Fibroblast of lung (primary cell): ENCODE measurements around the gene GPR141. TPM values are rescaled to one million over a fixed set of nuclear protein-coding genes. Genes with fewer than 3 reads are reported as not detected.

ENCODE experiments used
- DNase-seq, 2 donors: peaks; one replicate each; pipeline versions ENCODE4 v3.0.0 to v3.0.0-alpha.2; 2010; ENCODE audit warnings: low read depth in 2 of 2
- H2AFZ ChIP-seq: 2 replicates; pipeline ENCODE4 v1.5.1; 2012; ENCODE audit warnings: low read length, control low read depth, inconsistent platforms
- H3K27ac ChIP-seq: 2 replicates; pipeline ENCODE4 v1.5.1; 2011; ENCODE audit warnings: low read length, control low read depth; ENCODE audit not compliant: insufficient read depth
- H3K27me3 ChIP-seq: 2 replicates; pipeline ENCODE4 v1.5.1; 2011; ENCODE audit warnings: mild to moderate bottlenecking, low read length; ENCODE audit not compliant: control insufficient read depth, insufficient read depth
- H3K36me3 ChIP-seq: 2 replicates; pipeline ENCODE4 v1.5.1; 2011; ENCODE audit warnings: low read length; ENCODE audit not compliant: control insufficient read depth, insufficient read depth
- H3K4me1 ChIP-seq: 2 replicates; pipeline ENCODE4 v1.5.1; 2011; ENCODE audit warnings: low read length; ENCODE audit not compliant: control insufficient read depth, insufficient read depth; ENCODE audit errors: extremely low read depth
- H3K4me2 ChIP-seq: 2 replicates; pipeline ENCODE4 v1.5.1; 2011; ENCODE audit warnings: low read length, control low read depth; ENCODE audit not compliant: insufficient read depth; ENCODE audit errors: extremely low read depth
- H3K4me3 ChIP-seq, 4 experiments: fragments of 200-600 bp in 1 of 4; sonication (generic) in 1 of 4; replicated peaks in 1 of 4; 2 replicates each; pipeline ENCODE4 v1.5.1; 2011 to 2016; ENCODE audit warnings: low read length in 4 of 4, low read depth in 3 of 4, mild to moderate bottlenecking in 3 of 4, control low read depth in 2 of 4, inconsistent platforms in 1 of 4, mixed read lengths in 1 of 4; ENCODE audit not compliant: insufficient read depth in 1 of 4; ENCODE audit errors: control extremely low read depth in 1 of 4
- H3K79me2 ChIP-seq: 2 replicates; pipeline ENCODE4 v1.5.1; 2012; ENCODE audit warnings: mild to moderate bottlenecking, low read length, inconsistent platforms; ENCODE audit not compliant: control insufficient read depth, insufficient read depth
- H3K9ac ChIP-seq: 2 replicates; pipeline ENCODE4 v1.5.1; 2011; ENCODE audit warnings: mild to moderate bottlenecking, low read length, control low read depth; ENCODE audit not compliant: insufficient read depth
- H3K9me3 ChIP-seq: 2 replicates; pipeline ENCODE4 v1.5.1; 2012; ENCODE audit warnings: low read depth, low read length; ENCODE audit not compliant: control insufficient read depth, insufficient read depth
- H4K20me1 ChIP-seq: 2 replicates; pipeline ENCODE4 v1.5.1; 2011; ENCODE audit warnings: low read length; ENCODE audit not compliant: control insufficient read depth, insufficient read depth; ENCODE audit errors: extremely low read depth
- CTCF ChIP-seq, 2 donors: IDR thresholded peaks in 1 of 2; conservative IDR thresholded peaks in 1 of 2; 1 replicate in 1 of 2; 2 replicates in 1 of 2; pipeline ENCODE4 v1.5.1; 2011 to 2012; ENCODE audit warnings: low read length in 2 of 2, control low read depth in 1 of 2, inconsistent platforms in 1 of 2, low read depth in 1 of 2, mild to moderate bottlenecking in 1 of 2
- EZH2 ChIP-seq: IDR thresholded peaks from 2 replicates; pipeline ENCODE4 v1.5.1; 2012; ENCODE audit warnings: low read length, control low read depth, mild to moderate bottlenecking; ENCODE audit errors: missing control alignments
- polyA plus RNA-seq, 2 donors: library from polyadenylated mRNA; depleted of rRNA in 1 of 2; stranded (reverse) in 1 of 2; unstranded in 1 of 2; fragments of >200 nt; gene quantifications; 2 replicates each; pipeline ENCODE4 v1.2.1, GENCODE V29; 2011 to 2012; ENCODE audit warnings: missing spikeins in 1 of 2
- total RNA-seq: library from RNA; depleted of rRNA; stranded (reverse); fragments of >200 nt; gene quantifications from 2 replicates; pipeline ENCODE4 v1.2.1, GENCODE V29; 2014

The GPR141 gene
- total and polyA plus RNA-seq, 2 donors (not counting 1 experiment from before 2014, with no cell fraction given): not detected

GRCh38 chr7:37741776-37742175 lies 58.2 kb downstream of the GPR141 start:
- Histone ChIP-seq H3K4me2 (no peak overlapping the region), H3K9ac (no peak overlapping the region), H3K4me1 (no peaks in the 10 kb centered on the region), H4K20me1 (no peaks in the 10 kb centered on the region), H3K79me2 (no peaks in the 10 kb centered on the region), H2AFZ (no peak overlapping the region), H3K27ac (no peak overlapping the region), H3K9me3 (no peaks in the 10 kb centered on the region), H3K4me3 (no peak overlapping the region), H3K27me3 (no peaks in the 10 kb centered on the region), H3K36me3 (no peaks in the 10 kb centered on the region)
- DNase-seq: no peak
- TF ChIP-seq CTCF (conservative IDR thresholded peaks at IDR 0.05 in 1 of 2, IDR thresholded peaks at IDR 0.05 in 1 of 2; ENCODE audit: low read depth in 1 of 2, low read length in 2 of 2) (no peak), EZH2 (no peak)

GRCh38 chr7:37751096-37751495 lies 67.5 kb downstream of the GPR141 start:
- H4K20me1 ChIP-seq: no peaks in the 10 kb centered on the region
- no peak overlapping the region for H3K9ac ChIP-seq
- TF ChIP-seq CTCF (conservative IDR thresholded peaks at IDR 0.05 in 1 of 2, IDR thresholded peaks at IDR 0.05 in 1 of 2; ENCODE audit: low read depth in 1 of 2, low read length in 2 of 2) (no peak), EZH2 (no peak)
- no peaks in the 10 kb centered on the region for H3K4me1 ChIP-seq
- DNase-seq: no peak
- H3K27me3 ChIP-seq: no peaks in the 10 kb centered on the region
- H3K4me2 ChIP-seq: no peak overlapping the region
- no peaks in the 10 kb centered on the region for H3K79me2 ChIP-seq
- no peak overlapping the region for H2AFZ ChIP-seq
- no peak overlapping the region for H3K4me3 ChIP-seq
- H3K9me3 ChIP-seq: no peaks in the 10 kb centered on the region
- no peak overlapping the region for H3K27ac ChIP-seq
- no peaks in the 10 kb centered on the region for H3K36me3 ChIP-seq

- H3K9me3 ChIP-seq: no peaks in the 10 kb centered on the region
- DNase-seq: no peak
- H3K79me2 ChIP-seq: no peaks in the 10 kb centered on the region
- no peak overlapping the region for H3K9ac ChIP-seq
- no peaks in the 10 kb centered on the region for H4K20me1 ChIP-seq
- no peak overlapping the region for H3K4me3 ChIP-seq
- H3K4me2 ChIP-seq: no peak overlapping the region
- H2AFZ ChIP-seq: no peak overlapping the region
- no peak overlapping the region for H3K27ac ChIP-seq
- no peaks in the 10 kb centered on the region for H3K27me3 ChIP-seq
- H3K4me1 ChIP-seq: no peaks in the 10 kb centered on the region
- TF ChIP-seq EZH2: no peak
- TF ChIP-seq CTCF (conservative IDR thresholded peaks at IDR 0.05 in 1 of 2, IDR thresholded peaks at IDR 0.05 in 1 of 2; ENCODE audit: low read depth in 1 of 2, low read length in 2 of 2): no peak
- no peaks in the 10 kb centered on the region for H3K36me3 ChIP-seq
Observed at GRCh38 chr7:37753398-37754050, 70.0 kb downstream of the GPR141 start.
